PC-3 (cell line): ENCODE results near the gene DENND2A. TPM values are rescaled to one million over a fixed set of nuclear protein-coding genes. Genes with fewer than 3 reads are reported as not detected.
A peak's percentile ranks its signal among the peaks of the same experiment; 100 is the strongest.

Experiments used
- ATAC-seq: fragments of 200-7000 bp; cut with Tn5 transposase; 2 replicates; pipeline ENCODE4 v1.9.1; 2020; ENCODE audit warnings: mild to moderate bottlenecking, moderate library complexity
- BruUV-seq: library from RNA; stranded (reverse); fragments of 400-500 nt; replicated peaks from 2 replicates; lab custom pipeline; 2021; lab: Mats Ljungman, UMichigan
- CTCF ChIA-PET: fragments of 300-600 bp; sonication (Branson Sonifier 250); formaldehyde crosslinking; loops from one replicate; lab custom pipeline; 2022; ENCODE audit warnings: antibody characterized with exemption; lab: Charles Lee
- POLR2A ChIA-PET: fragments of 300-600 bp; sonication (Branson Sonifier 250); formaldehyde crosslinking; loops from one replicate; lab custom pipeline; 2022; ENCODE audit warnings: antibody characterized with exemption; ENCODE audit not compliant: unreplicated experiment; lab: Charles Lee
- DNase-seq: peaks from one replicate; pipeline ENCODE4 v3.0.0-alpha.2; 2015
- H2AFZ ChIP-seq: fragments of 300-600 bp; sonication (generic); 2 replicates; pipeline ENCODE4 v1.6.0; 2016; ENCODE audit warnings: antibody characterized with exemption, low read length
- H3F3A ChIP-seq: fragments of 300-600 bp; sonication (generic); one replicate; pipeline ENCODE4 v1.6.0; 2017; ENCODE audit warnings: antibody characterized with exemption, low read length, control low read depth, mild to moderate bottlenecking; ENCODE audit not compliant: unreplicated experiment
- H3K27ac ChIP-seq: fragments of 300-600 bp; sonication (generic); 2 replicates; pipeline ENCODE4 v1.5.1; 2016; ENCODE audit warnings: mild to moderate bottlenecking, low read length
- H3K27me3 ChIP-seq: fragments of 300-600 bp; sonication (generic); 2 replicates; pipeline ENCODE4 v1.6.1; 2016; ENCODE audit warnings: low read length, mixed read lengths
- H3K36me3 ChIP-seq: fragments of 300-600 bp; sonication (generic); 2 replicates; pipeline ENCODE4 v1.6.1; 2016; ENCODE audit warnings: low read depth, mixed run types, low read length, mixed read lengths
- H3K4me1 ChIP-seq: fragments of 300-600 bp; sonication (generic); 2 replicates; pipeline ENCODE4 v1.5.1; 2016; ENCODE audit warnings: low read length; ENCODE audit not compliant: insufficient read depth
- H3K4me2 ChIP-seq: fragments of 300-600 bp; sonication (generic); 2 replicates; pipeline ENCODE4 v1.6.0; 2016; ENCODE audit warnings: low read length
- H3K4me3 ChIP-seq: fragments of 300-600 bp; sonication (generic); 2 replicates; pipeline ENCODE4 v1.5.1; 2016; ENCODE audit warnings: mild to moderate bottlenecking, low read length, mixed read lengths
- H3K79me2 ChIP-seq: fragments of 300-600 bp; sonication (generic); 2 replicates; pipeline ENCODE4 v1.6.1; 2017; ENCODE audit warnings: low read length, mixed read lengths
- H3K9ac ChIP-seq: fragments of 300-600 bp; sonication (generic); 2 replicates; pipeline ENCODE4 v1.6.0; 2016; ENCODE audit warnings: mild to moderate bottlenecking, low read length
- H3K9me2 ChIP-seq: fragments of 300-600 bp; sonication (generic); replicated peaks from 2 replicates; pipeline ENCODE4 v1.6.1; 2016; ENCODE audit warnings: mixed run types, low read length, mixed read lengths
- H3K9me3 ChIP-seq: fragments of 300-600 bp; sonication (generic); 2 replicates; pipeline ENCODE4 v1.6.1; 2016; ENCODE audit warnings: low read length, mixed read lengths
- H4K20me1 ChIP-seq: fragments of 300-600 bp; sonication (generic); 2 replicates; pipeline ENCODE4 v1.6.1; 2016; ENCODE audit warnings: low read length, mixed read lengths
- EZH2 ChIP-seq: fragments of 300-600 bp; sonication (generic); IDR thresholded peaks from one replicate; pipeline ENCODE4 v1.6.1; 2017; ENCODE audit warnings: antibody characterized with exemption, mild to moderate bottlenecking, low read length; ENCODE audit not compliant: unreplicated experiment
- EZH2phosphoT487 ChIP-seq: fragments of 300-600 bp; sonication (generic); IDR thresholded peaks from 2 replicates; pipeline ENCODE4 v1.6.1; 2018; ENCODE audit warnings: mild to moderate bottlenecking, antibody characterized with exemption, low read length, borderline replicate concordance
- intact Hi-C: fragments of 100-400 bp; cut with micrococcal nuclease; formaldehyde crosslinking; loops from 2 replicates; pipeline ENCODE4 v1.9.0; 2023
- total RNA-seq: library from RNA; depleted of rRNA; stranded (reverse); fragments of >200 nt; gene quantifications from 2 replicates; pipeline ENCODE4 v1.2.3, GENCODE V29; 2014
- TF ChIP-seq, protein P1 (sequence below): fragments of 300-600 bp; sonication (generic); conservative IDR thresholded peaks from 2 replicates; pipeline ENCODE4 v1.5.1; 2017; ENCODE audit warnings: antibody characterized with exemption, low read depth, mild to moderate bottlenecking, low read length

Gene DENND2A
- total RNA-seq, 1 experiment from 2014 or later, result 8.9 TPM

DNA sequence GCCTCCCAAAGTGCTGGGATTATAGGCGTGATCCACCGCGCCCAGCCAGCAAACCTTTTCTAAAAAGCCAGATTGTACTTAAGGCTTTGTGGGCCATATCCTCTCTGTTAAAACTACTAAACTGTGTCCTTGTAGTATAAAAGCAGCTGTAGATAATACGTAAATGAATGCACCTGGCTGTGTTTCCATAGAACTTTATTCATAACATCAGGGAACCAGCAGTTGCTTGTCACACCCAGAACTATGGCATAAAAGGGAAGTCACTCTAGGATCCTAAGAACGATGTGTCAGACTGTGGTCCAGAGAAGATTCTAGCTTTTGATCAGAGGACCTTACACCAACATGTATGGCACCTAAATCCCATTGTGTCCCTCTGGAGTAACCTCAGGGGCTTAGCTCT, 63.0 kb downstream of the DENND2A start:
- no TSS peak for BruUV-seq
- H2AFZ ChIP-seq, result no peak overlapping the region
- no peaks in the 10 kb centered on the region for H3K27me3 ChIP-seq
- ATAC-seq (no peak), DNase-seq (no peak)
- no peaks in the 10 kb centered on the region for H3K4me1 ChIP-seq
- H3F3A ChIP-seq, result no peaks in the 10 kb centered on the region
- H3K9me3 ChIP-seq, result no peaks in the 10 kb centered on the region
- CTCF ChIA-PET, result interaction anchor here (0.7 kb wide), 1 partner anchor 19 kb away, joined by 6 read pairs; no protein-coding TSS in a partner anchor
- no peak overlapping the region for H3K9ac ChIP-seq
- no peaks in the 10 kb centered on the region for H3K79me2 ChIP-seq
- intact Hi-C loops, result no loop called here
- POLR2A ChIA-PET, result no interaction called here
- H3K27ac ChIP-seq, result no peak overlapping the region
- H3K4me2 ChIP-seq, result no peak overlapping the region
- H3K36me3 ChIP-seq, result no peaks in the 10 kb centered on the region
- TF ChIP-seq EZH2phosphoT487 (no peak), EZH2 (no peak)
- TF ChIP-seq, protein P1, sequence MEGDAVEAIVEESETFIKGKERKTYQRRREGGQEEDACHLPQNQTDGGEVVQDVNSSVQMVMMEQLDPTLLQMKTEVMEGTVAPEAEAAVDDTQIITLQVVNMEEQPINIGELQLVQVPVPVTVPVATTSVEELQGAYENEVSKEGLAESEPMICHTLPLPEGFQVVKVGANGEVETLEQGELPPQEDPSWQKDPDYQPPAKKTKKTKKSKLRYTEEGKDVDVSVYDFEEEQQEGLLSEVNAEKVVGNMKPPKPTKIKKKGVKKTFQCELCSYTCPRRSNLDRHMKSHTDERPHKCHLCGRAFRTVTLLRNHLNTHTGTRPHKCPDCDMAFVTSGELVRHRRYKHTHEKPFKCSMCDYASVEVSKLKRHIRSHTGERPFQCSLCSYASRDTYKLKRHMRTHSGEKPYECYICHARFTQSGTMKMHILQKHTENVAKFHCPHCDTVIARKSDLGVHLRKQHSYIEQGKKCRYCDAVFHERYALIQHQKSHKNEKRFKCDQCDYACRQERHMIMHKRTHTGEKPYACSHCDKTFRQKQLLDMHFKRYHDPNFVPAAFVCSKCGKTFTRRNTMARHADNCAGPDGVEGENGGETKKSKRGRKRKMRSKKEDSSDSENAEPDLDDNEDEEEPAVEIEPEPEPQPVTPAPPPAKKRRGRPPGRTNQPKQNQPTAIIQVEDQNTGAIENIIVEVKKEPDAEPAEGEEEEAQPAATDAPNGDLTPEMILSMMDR, result no peak
- H3K4me3 ChIP-seq, result no peak overlapping the region
- no peaks in the 10 kb centered on the region for H4K20me1 ChIP-seq
- no peaks in the 10 kb centered on the region for H3K9me2 ChIP-seq

DNA sequence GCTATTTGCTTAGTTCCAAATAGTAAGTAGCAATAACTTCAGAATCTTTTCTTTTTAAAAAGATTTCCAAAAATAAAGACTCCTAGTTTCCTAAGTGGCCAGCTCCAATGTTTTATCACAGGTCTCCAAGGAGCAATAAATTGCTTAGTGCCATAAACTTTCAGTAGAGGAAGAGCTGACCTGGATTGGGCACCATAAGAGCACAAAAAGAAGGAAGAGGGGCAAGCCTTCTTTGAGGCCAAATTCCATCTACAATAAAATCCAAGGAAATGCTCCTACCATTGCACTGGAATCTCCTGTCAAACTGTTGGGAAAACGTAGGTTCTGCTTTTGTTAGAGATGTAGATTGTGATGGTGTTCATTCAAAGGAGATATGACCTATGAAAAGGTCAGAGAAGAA, 64.0 kb downstream of the DENND2A start:
- intact Hi-C loops, result no loop called here
- no peak overlapping the region for H3K4me3 ChIP-seq
- H2AFZ ChIP-seq, result no peak overlapping the region
- no peak for TF ChIP-seq EZH2phosphoT487
- TF ChIP-seq, protein P1, result no peak
- TF ChIP-seq EZH2, result no peak
- no peaks in the 10 kb centered on the region for H3K27me3 ChIP-seq
- H3K9me2 ChIP-seq, result no peaks in the 10 kb centered on the region
- ChIA-PET POLR2A (interaction anchor here (0.7 kb wide), 1 partner anchor 14 kb away, joined by 7 read pairs; no protein-coding TSS in a partner anchor), CTCF (interaction anchor here (0.6 kb wide), 1 partner anchor 51 kb away, joined by 3 read pairs; no protein-coding TSS in a partner anchor)
- no peak overlapping the region for H3K4me2 ChIP-seq
- H3K79me2 ChIP-seq, result no peaks in the 10 kb centered on the region
- H3K9ac ChIP-seq, result no peak overlapping the region
- no peaks in the 10 kb centered on the region for H3K9me3 ChIP-seq
- ATAC-seq (no peak), DNase-seq (no peak)
- H3K27ac ChIP-seq, result no peak overlapping the region
- no peaks in the 10 kb centered on the region for H3F3A ChIP-seq
- no TSS peak for BruUV-seq
- peaks cover 6% of the 10 kb centered on the region; the same call in 1 of the 2 replicates for H3K4me1 ChIP-seq
- no peaks in the 10 kb centered on the region for H3K36me3 ChIP-seq
- H4K20me1 ChIP-seq, result no peaks in the 10 kb centered on the region

DNA sequence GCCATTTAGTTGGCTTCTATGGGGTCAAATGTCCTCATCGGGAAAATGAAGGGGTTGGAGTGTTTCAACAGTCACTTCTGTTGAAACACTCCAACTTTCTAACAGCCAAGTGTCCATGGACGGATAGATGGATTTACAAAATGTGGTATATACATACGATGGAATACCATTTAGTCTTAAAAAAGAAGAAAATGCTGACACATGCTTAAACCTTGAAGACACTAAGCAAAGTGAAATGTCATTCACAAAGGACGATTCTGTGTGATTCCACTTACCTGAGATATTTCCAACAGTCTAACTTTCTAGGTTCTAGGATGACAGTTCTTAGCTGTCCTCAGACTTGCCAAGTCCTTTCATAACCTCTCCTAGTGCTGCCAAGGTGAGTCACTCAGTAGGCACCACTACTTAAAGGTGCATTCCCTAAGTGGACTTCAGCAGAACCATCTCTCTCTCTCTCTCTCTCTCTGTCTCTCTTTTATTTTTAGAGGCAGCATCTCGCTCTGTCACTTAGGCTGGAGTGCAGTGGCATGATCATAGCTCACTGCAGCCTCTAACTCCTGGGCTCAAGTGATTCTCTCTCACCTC, 69.0 kb downstream of the DENND2A start:
- Histone ChIP-seq H3F3A (no peaks in the 10 kb centered on the region), H3K4me3 (no peak overlapping the region), H3K4me2 (no peak overlapping the region), H3K9me3 (no peaks in the 10 kb centered on the region), H3K27me3 (no peaks in the 10 kb centered on the region), H3K9me2 (no peaks in the 10 kb centered on the region), H2AFZ (no peak overlapping the region), H4K20me1 (no peaks in the 10 kb centered on the region), H3K36me3 (no peaks in the 10 kb centered on the region), H3K27ac (no peak overlapping the region), H3K9ac (no peak overlapping the region), H3K4me1 (peaks cover 21% of the 10 kb centered on the region), H3K79me2 (no peaks in the 10 kb centered on the region)
- intact Hi-C loops, result no loop called here
- peak; percentile 74 for DNase-seq
- peak; percentile 78 for ATAC-seq
- POLR2A ChIA-PET, result no interaction called here
- no peak for TF ChIP-seq EZH2phosphoT487
- TF ChIP-seq, protein P1, result no peak
- no peak for TF ChIP-seq EZH2
- no TSS peak for BruUV-seq
- CTCF ChIA-PET, result interaction anchor here (0.6 kb wide), 1 partner anchor 65 kb away, joined by 9 read pairs; no protein-coding TSS in a partner anchor
